Activated naive CD8-positive, alpha-beta T cell treated with anti-CD3 and anti-CD28 coated beads, Interleukin-2, amount 10 ng/mL, durations not matched to agents 7 days and 5 days (primary cell): Measurements from ENCODE around the gene CD200. TPM values are rescaled to one million over a fixed set of nuclear protein-coding genes. Genes with fewer than 3 reads are reported as not detected.
A peak's percentile ranks its signal among the peaks of the same experiment; 100 is the strongest.

Experiments
- ATAC-seq: fragments of 150-1000 bp; cut with Tn5 transposase; one replicate; pipeline ENCODE4 v1.10.0; 2021; ENCODE audit warnings: low read depth, moderate library complexity
- POLR2A ChIA-PET: fragments of 350-600 bp; sonication (Branson Sonifier 250); formaldehyde crosslinking; loops from one replicate; lab custom pipeline; 2021; ENCODE audit warnings: antibody characterized with exemption; lab: Charles Lee
- DNase-seq: peaks from one replicate; pipeline ENCODE4 v3.0.0; 2021
- H3K27ac Mint-ChIP-seq: one replicate; pipeline ENCODE4 v1.8.0; 2022; ENCODE audit warnings: mild to moderate bottlenecking, mixed read lengths
- H3K27me3 Mint-ChIP-seq: one replicate; pipeline ENCODE4 v1.8.0; 2022; ENCODE audit warnings: mild to moderate bottlenecking, moderate library complexity, mixed read lengths
- H3K36me3 Mint-ChIP-seq: one replicate; pipeline ENCODE4 v1.8.0; 2021; ENCODE audit warnings: mild to moderate bottlenecking, mixed read lengths
- H3K4me1 Mint-ChIP-seq: one replicate; pipeline ENCODE4 v1.8.0; 2021; ENCODE audit warnings: mixed read lengths
- H3K4me3 Mint-ChIP-seq: one replicate; pipeline ENCODE4 v1.8.0; 2022; ENCODE audit warnings: mild to moderate bottlenecking, moderate library complexity, mixed read lengths
- H3K9me3 Mint-ChIP-seq: one replicate; pipeline ENCODE4 v1.8.0; 2021; ENCODE audit warnings: mixed read lengths
- total RNA-seq, 2 experiments: library from RNA; stranded (reverse); gene quantifications; one replicate each; pipeline ENCODE4 v1.2.3, GENCODE V29; 2021

CD200 gene
- total RNA-seq = 1 to 10 TPM; 1.7 to 2.1 TPM

GRCh38 chr3:112333002-112333380 is at the start of gene CD200:
Gene CD200, plus strand, starts transcription at chr3:112333156. Its CDS starts 57 bp downstream, at chr3:112333213.
- POLR2A ChIA-PET = interaction anchor here (0.7 to 1.7 kb wide), 7 partner anchors 10 to 229 kb away, joined by 3 to 6 read pairs (median 3); partner anchors contain the start of genes ATG3 and SLC35A5

GRCh38 chr3:112289011-112289410 is 43.9 kb upstream of the CD200 start:
- DNase-seq = no peak
- H3K9me3 Mint-ChIP-seq = no peaks in the 10 kb centered on the region
- H3K27ac Mint-ChIP-seq = no peak overlapping the region
- peaks cover 8% of the 10 kb centered on the region for H3K4me1 Mint-ChIP-seq
- POLR2A ChIA-PET = no interaction called here
- no peak overlapping the region for H3K4me3 Mint-ChIP-seq
- H3K27me3 Mint-ChIP-seq = no peaks in the 10 kb centered on the region
- ATAC-seq = no peak
- H3K36me3 Mint-ChIP-seq = no peaks in the 10 kb centered on the region

More at GRCh38 chr3:112333002-112333380, at the start of gene CD200:
- peak; percentile 67 for DNase-seq
- Mint-ChIP-seq H3K9me3 (no peaks in the 10 kb centered on the region), H3K27ac (peak within 1 kb of the TSS; percentile 79), H3K4me1 (peaks cover 26% of the 10 kb centered on the region), H3K27me3 (no peaks in the 10 kb centered on the region), H3K4me3 (peak within 1 kb of the TSS; percentile 90), H3K36me3 (no peaks in the 10 kb centered on the region)
- ATAC-seq = peak; percentile 77

GRCh38 chr3:112293368-112294321 is 39.3 kb upstream of the CD200 start, which contains the start of gene SLC9C1:
Gene SLC9C1, minus strand, starts transcription at chr3:112294216. Its CDS starts 7,425 bp downstream, at chr3:112286791.
- H3K36me3 Mint-ChIP-seq = peaks cover 1% of the 10 kb centered on the region
- H3K4me1 Mint-ChIP-seq = peaks cover 24% of the 10 kb centered on the region
- ATAC-seq = peak; percentile 79
- no peaks in the 10 kb centered on the region for H3K9me3 Mint-ChIP-seq
- peak within 1 kb of the TSS; percentile 71 for H3K4me3 Mint-ChIP-seq
- DNase-seq = no peak
- POLR2A ChIA-PET = interaction anchor here (0.9 to 1.7 kb wide), 3 partner anchors 11 to 268 kb away, joined by 3 to 11 read pairs (median 3); partner anchors contain the start of genes ATG3 and SLC35A5
- H3K27me3 Mint-ChIP-seq = no peaks in the 10 kb centered on the region
- H3K27ac Mint-ChIP-seq = peak within 1 kb of the TSS; percentile 75

GRCh38 chr3:112297714-112298113 is 35.2 kb upstream of the CD200 start:
- Mint-ChIP-seq H3K36me3 (peaks cover 1% of the 10 kb centered on the region), H3K27me3 (no peaks in the 10 kb centered on the region), H3K9me3 (no peaks in the 10 kb centered on the region), H3K4me3 (peak overlapping the region; percentile 41), H3K27ac (peak overlapping the region; percentile 58), H3K4me1 (peaks cover 26% of the 10 kb centered on the region)
- DNase-seq = no peak
- no peak for ATAC-seq
- POLR2A ChIA-PET = no interaction called here

GRCh38 chr3:112298781-112299180 is 34.2 kb upstream of the CD200 start:
- POLR2A ChIA-PET = interaction anchor here (1.5 kb wide), 1 partner anchor 263 kb away, joined by 5 read pairs; the partner anchor contains the start of genes ATG3 and SLC35A5
- Mint-ChIP-seq H3K4me1 (peaks cover 20% of the 10 kb centered on the region), H3K4me3 (no peak overlapping the region), H3K36me3 (peaks cover 1% of the 10 kb centered on the region), H3K27me3 (no peaks in the 10 kb centered on the region), H3K9me3 (no peaks in the 10 kb centered on the region), H3K27ac (peak overlapping the region; percentile 8)
- DNase-seq (no peak), ATAC-seq (no peak)

- Mint-ChIP-seq H3K4me3 (no peak overlapping the region), H3K36me3 (no peaks in the 10 kb centered on the region), H3K27ac (no peak overlapping the region), H3K9me3 (no peaks in the 10 kb centered on the region), H3K27me3 (no peaks in the 10 kb centered on the region), H3K4me1 (peaks cover 13% of the 10 kb centered on the region)
- ATAC-seq (no peak), DNase-seq (no peak)
- POLR2A ChIA-PET = no interaction called here
Observed at GRCh38 chr3:112302150-112302830, 30.7 kb upstream of the CD200 start.

GRCh38 chr3:112302881-112303763 is 29.8 kb upstream of the CD200 start:
- no peaks in the 10 kb centered on the region for H3K9me3 Mint-ChIP-seq
- H3K36me3 Mint-ChIP-seq = no peaks in the 10 kb centered on the region
- POLR2A ChIA-PET = interaction anchor here (0.9 to 2.5 kb wide), 2 partner anchors 9 to 195 kb away, joined by 3 to 11 read pairs; partner anchors contain the start of gene SLC9C1
- ATAC-seq = peak; percentile 60
- H3K27me3 Mint-ChIP-seq = no peaks in the 10 kb centered on the region
- no peak overlapping the region for H3K4me3 Mint-ChIP-seq
- no peak for DNase-seq
- H3K4me1 Mint-ChIP-seq = peaks cover 7% of the 10 kb centered on the region
- no peak overlapping the region for H3K27ac Mint-ChIP-seq

GRCh38 chr3:112303764-112304325 is 29.1 kb upstream of the CD200 start:
- Mint-ChIP-seq H3K27me3 (no peaks in the 10 kb centered on the region), H3K4me1 (peaks cover under 1% of the 10 kb centered on the region), H3K9me3 (no peaks in the 10 kb centered on the region), H3K4me3 (no peak overlapping the region), H3K27ac (no peak overlapping the region), H3K36me3 (no peaks in the 10 kb centered on the region)
- peak; percentile 51 for ATAC-seq
- POLR2A ChIA-PET = interaction anchor here (0.9 to 2.5 kb wide), 2 partner anchors 10 to 195 kb away, joined by 3 to 11 read pairs; partner anchors contain the start of gene SLC9C1
- DNase-seq = no peak

GRCh38 chr3:112304611-112305010 is 28.3 kb upstream of the CD200 start:
- POLR2A ChIA-PET = interaction anchor here (2.5 kb wide), 1 partner anchor 11 kb away, joined by 11 read pairs; the partner anchor contains the start of gene SLC9C1
- no peaks in the 10 kb centered on the region for H3K36me3 Mint-ChIP-seq
- H3K27me3 Mint-ChIP-seq = no peaks in the 10 kb centered on the region
- no peaks in the 10 kb centered on the region for H3K9me3 Mint-ChIP-seq
- no peak for DNase-seq
- no peak for ATAC-seq
- H3K4me1 Mint-ChIP-seq = no peaks in the 10 kb centered on the region
- no peak overlapping the region for H3K4me3 Mint-ChIP-seq
- H3K27ac Mint-ChIP-seq = no peak overlapping the region

GRCh38 chr3:112306825-112307224 is 26.1 kb upstream of the CD200 start:
- Mint-ChIP-seq H3K27ac (no peak overlapping the region), H3K4me3 (no peak overlapping the region), H3K27me3 (peaks cover 3% of the 10 kb centered on the region), H3K9me3 (no peaks in the 10 kb centered on the region), H3K4me1 (no peaks in the 10 kb centered on the region), H3K36me3 (no peaks in the 10 kb centered on the region)
- POLR2A ChIA-PET = no interaction called here
- no peak for ATAC-seq
- no peak for DNase-seq

GRCh38 chr3:112307557-112307956 is 25.4 kb upstream of the CD200 start:
- POLR2A ChIA-PET = no interaction called here
- DNase-seq (no peak), ATAC-seq (no peak)
- no peaks in the 10 kb centered on the region for H3K9me3 Mint-ChIP-seq
- no peak overlapping the region for H3K27ac Mint-ChIP-seq
- peaks cover 3% of the 10 kb centered on the region for H3K27me3 Mint-ChIP-seq
- H3K4me3 Mint-ChIP-seq = no peak overlapping the region
- H3K4me1 Mint-ChIP-seq = no peaks in the 10 kb centered on the region
- no peaks in the 10 kb centered on the region for H3K36me3 Mint-ChIP-seq
